CD4-positive, alpha-beta T cell (primary cell): ENCODE data around the gene SMIM1. TPM values are rescaled to one million over a fixed set of nuclear protein-coding genes. Genes with fewer than 3 reads are reported as not detected.

ENCODE experiments used
- ATAC-seq: fragments of 200-7000 bp; cut with Tn5 transposase; one replicate; pipeline ENCODE4 v1.10.0; 2022; ENCODE audit warnings: mild to moderate bottlenecking; ENCODE audit not compliant: poor library complexity
- CTCF ChIA-PET: fragments of 350-600 bp; sonication (Branson Sonifier 250); formaldehyde crosslinking; loops from one replicate; lab custom pipeline; 2021; ENCODE audit warnings: antibody characterized with exemption, inconsistent platforms; lab: Charles Lee
- POLR2A ChIA-PET: fragments of 350-600 bp; sonication (Branson Sonifier 250); formaldehyde crosslinking; loops from one replicate; lab custom pipeline; 2021; ENCODE audit warnings: antibody characterized with exemption, inconsistent platforms; lab: Charles Lee
- DNase-seq, 14 experiments: peaks; one replicate each; pipeline ENCODE4 v3.0.0-alpha.2; 2013 to 2020; ENCODE audit warnings: mixed read lengths in 2 of 14
- H3K27ac ChIP-seq, 2 donors: one replicate each; pipeline versions ENCODE4 v1.5.1 to v1.7.0; 2013; ENCODE audit warnings: low read length in 2 of 2, low read depth in 1 of 2, mild to moderate bottlenecking in 1 of 2
- H3K27me3 ChIP-seq, 2 experiments: 1 replicate in 1 of 2; 2 replicates in 1 of 2; pipeline versions ENCODE4 v1.6.1 to v1.7.0; 2013; ENCODE audit warnings: low read length in 2 of 2, control low read depth in 1 of 2, mild to moderate bottlenecking in 1 of 2, moderate library complexity in 1 of 2; ENCODE audit not compliant: insufficient read depth in 2 of 2, control insufficient read depth in 1 of 2
- H3K36me3 ChIP-seq: one replicate; pipeline ENCODE4 v1.6.1; 2013; ENCODE audit warnings: low read length, control low read depth; ENCODE audit not compliant: insufficient read depth
- H3K4me1 ChIP-seq: one replicate; pipeline ENCODE4 v1.6.1; 2013; ENCODE audit warnings: low read length, control low read depth; ENCODE audit not compliant: insufficient read depth
- H3K4me3 ChIP-seq: one replicate; pipeline ENCODE4 v1.5.1; 2013; ENCODE audit warnings: mild to moderate bottlenecking, low read length, moderate library complexity
- H3K9me3 ChIP-seq, 2 experiments: 1 replicate in 1 of 2; 2 replicates in 1 of 2; pipeline versions ENCODE4 v1.6.1 to v1.7.0; 2013; ENCODE audit warnings: low read length in 2 of 2, mild to moderate bottlenecking in 2 of 2, control low read depth in 1 of 2, moderate library complexity in 1 of 2; ENCODE audit not compliant: control insufficient read depth in 1 of 2, insufficient read depth in 1 of 2
- H3K27ac Mint-ChIP-seq: one replicate; pipeline ENCODE4 v1.8.0; 2020; ENCODE audit warnings: mixed read lengths
- H3K27me3 Mint-ChIP-seq: one replicate; pipeline ENCODE4 v1.8.0; 2021; ENCODE audit warnings: mixed read lengths
- H3K36me3 Mint-ChIP-seq: one replicate; pipeline ENCODE4 v1.8.0; 2021; ENCODE audit warnings: low read depth, mixed read lengths
- H3K4me1 Mint-ChIP-seq: one replicate; pipeline ENCODE4 v1.8.0; 2021; ENCODE audit warnings: low read depth, mixed read lengths
- H3K4me3 Mint-ChIP-seq: one replicate; pipeline ENCODE4 v1.8.0; 2020; ENCODE audit warnings: mild to moderate bottlenecking, mixed read lengths
- H3K9me3 Mint-ChIP-seq: one replicate; pipeline ENCODE4 v1.8.0; 2020; ENCODE audit warnings: mixed read lengths
- CTCF ChIP-seq: fragments of 200-600 bp; IDR thresholded peaks from one replicate; pipeline ENCODE4 v1.8.0; 2022; ENCODE audit warnings: antibody characterized with exemption, mild to moderate bottlenecking
- intact Hi-C, 2 experiments: fragments of 100-400 bp; cut with DNase I in 1 of 2; cut with micrococcal nuclease in 1 of 2; formaldehyde crosslinking; loops; one replicate each; pipeline versions ENCODE4 v1.15.1 to v1.9.0; 2023 to 2025; cut with DNase I, micrococcal nuclease
- total RNA-seq, 174 experiments: library from RNA in 2 of 174; stranded (reverse) in 2 of 174; gene quantifications; one replicate each; pipeline ENCODE4 v1.2.3 and lab custom pipeline; 2021 to 2026

Gene SMIM1
- total RNA-seq, 2 experiments from 2014 or later, result 1.8 to 2.6 TPM

- POLR2A ChIA-PET, result no interaction called here
- Histone ChIP-seq H3K36me3 (no peaks in the 10 kb centered on the region), H3K27ac (no peak within 1 kb of the TSS), H3K9me3 (peaks cover 0 to 4% of the 10 kb centered on the region in 2 experiments), H3K4me1 (peaks cover 7% of the 10 kb centered on the region), H3K4me3 (no peak within 1 kb of the TSS), H3K27me3 (peaks cover 0 to 5% of the 10 kb centered on the region in 2 experiments)
- no peak for ATAC-seq
- Mint-ChIP-seq H3K4me1 (peaks cover 10% of the 10 kb centered on the region), H3K27me3 (peaks cover 3% of the 10 kb centered on the region), H3K27ac (no peak within 1 kb of the TSS), H3K36me3 (no peaks in the 10 kb centered on the region), H3K4me3 (no peak within 1 kb of the TSS), H3K9me3 (no peaks in the 10 kb centered on the region)
- no peak for TF ChIP-seq CTCF
- CTCF ChIA-PET, result no interaction called here
- no peak for DNase-seq
- intact Hi-C loops, result no loop called here
Measured at GRCh38 chr1:3752400-3752945, 20.1 kb upstream of the SMIM1 start, which contains the start of gene CCDC27. CCDC27 (plus strand) TSS chr1:3752450; CDS start chr1:3752482, 32 bp downstream.

- Histone ChIP-seq H3K4me1 (no peaks in the 10 kb centered on the region), H3K27ac (no peak overlapping the region), H3K9me3 (peaks cover 0 to 4% of the 10 kb centered on the region in 2 experiments), H3K27me3 (peaks cover 0 to 5% of the 10 kb centered on the region in 2 experiments), H3K4me3 (no peak overlapping the region), H3K36me3 (no peaks in the 10 kb centered on the region)
- no peaks in the 10 kb centered on the region for H3K36me3 Mint-ChIP-seq
- H3K27me3 Mint-ChIP-seq, result peaks cover 3% of the 10 kb centered on the region
- CTCF ChIA-PET, result interaction anchor here (0.7 kb wide), 1 partner anchor 135 kb away, joined by 3 read pairs; no protein-coding TSS in a partner anchor
- H3K4me3 Mint-ChIP-seq, result no peak overlapping the region
- POLR2A ChIA-PET, result no interaction called here
- no peak for TF ChIP-seq CTCF
- no peak overlapping the region for H3K27ac Mint-ChIP-seq
- intact Hi-C loops, result no loop called here
- H3K4me1 Mint-ChIP-seq, result no peaks in the 10 kb centered on the region
- DNase-seq, result no peak
- no peaks in the 10 kb centered on the region for H3K9me3 Mint-ChIP-seq
- ATAC-seq, result no peak
Measured at GRCh38 chr1:3753656-3754454, 18.7 kb upstream of the SMIM1 start.

- ATAC-seq (no peak), DNase-seq (no peak)
- H3K9me3 ChIP-seq, result peaks cover 0 to 13% of the 10 kb centered on the region in 2 experiments
- Mint-ChIP-seq H3K9me3 (no peaks in the 10 kb centered on the region), H3K27me3 (peaks cover 22% of the 10 kb centered on the region), H3K27ac (no peak overlapping the region), H3K36me3 (no peaks in the 10 kb centered on the region), H3K4me1 (no peaks in the 10 kb centered on the region), H3K4me3 (no peak overlapping the region)
- H3K27me3 ChIP-seq, result peaks cover 9 to 20% of the 10 kb centered on the region in 2 experiments
- intact Hi-C loops, result no loop called here
- POLR2A ChIA-PET, result no interaction called here
- CTCF ChIA-PET, result interaction anchor here (0.6 kb wide), 1 partner anchor 1613 kb away, joined by 3 read pairs; no protein-coding TSS in a partner anchor
- TF ChIP-seq CTCF, result no peak
- no peak overlapping the region for H3K4me3 ChIP-seq
- H3K4me1 ChIP-seq, result no peaks in the 10 kb centered on the region
- H3K36me3 ChIP-seq, result no peaks in the 10 kb centered on the region
- no peak overlapping the region for H3K27ac ChIP-seq
Measured at GRCh38 chr1:3756394-3756793, 16.2 kb upstream of the SMIM1 start.
